ENCODE measurements around the gene GPR137. TPM values are rescaled to one million over a fixed set of nuclear protein-coding genes. Genes with fewer than 3 reads are reported as not detected.

GPR137 gene
- total RNA-seq, 1 experiment from 2014 or later, result 14.9 TPM

DNA sequence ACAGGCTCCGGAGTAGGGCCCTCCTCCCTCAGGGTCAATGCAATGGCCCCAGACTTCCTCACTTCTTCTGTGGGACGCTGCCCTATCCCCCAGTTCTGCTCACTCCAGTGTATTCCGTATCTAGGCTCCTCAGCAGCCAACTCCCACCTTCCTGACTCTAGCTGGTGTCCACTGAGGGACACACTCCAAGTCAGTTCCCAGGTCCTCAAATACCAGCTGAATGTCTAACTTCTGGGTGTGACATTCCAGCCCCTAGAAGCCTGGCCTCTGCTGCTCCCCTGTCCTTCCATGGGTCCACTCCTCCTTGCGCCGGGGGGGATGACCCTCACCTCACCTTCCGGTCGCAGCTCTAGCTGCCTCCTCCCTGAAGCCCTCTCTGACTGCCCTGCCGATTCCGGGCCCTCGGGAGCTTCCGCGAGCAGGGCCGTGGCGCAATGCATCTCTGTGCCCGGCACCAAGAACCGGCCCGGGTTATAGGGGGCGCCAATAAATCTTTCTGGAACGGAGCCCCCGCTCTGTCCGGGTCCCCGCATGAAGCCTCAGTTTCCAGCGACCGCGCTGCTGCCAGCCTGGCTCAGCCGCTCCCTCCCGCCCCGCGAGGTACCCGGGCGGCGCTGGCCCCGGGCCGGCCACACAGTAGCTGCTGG is 16.6 kb upstream of the GPR137 start:
- Histone ChIP-seq H3K9me3 (no peaks in the 10 kb centered on the region), H3K36me3 (peaks cover 10% of the 10 kb centered on the region), H3K4me3 (peak overlapping the region; percentile 60), H3K27me3 (no peaks in the 10 kb centered on the region)
- peak; percentile 74 for DNase-seq

DNA sequence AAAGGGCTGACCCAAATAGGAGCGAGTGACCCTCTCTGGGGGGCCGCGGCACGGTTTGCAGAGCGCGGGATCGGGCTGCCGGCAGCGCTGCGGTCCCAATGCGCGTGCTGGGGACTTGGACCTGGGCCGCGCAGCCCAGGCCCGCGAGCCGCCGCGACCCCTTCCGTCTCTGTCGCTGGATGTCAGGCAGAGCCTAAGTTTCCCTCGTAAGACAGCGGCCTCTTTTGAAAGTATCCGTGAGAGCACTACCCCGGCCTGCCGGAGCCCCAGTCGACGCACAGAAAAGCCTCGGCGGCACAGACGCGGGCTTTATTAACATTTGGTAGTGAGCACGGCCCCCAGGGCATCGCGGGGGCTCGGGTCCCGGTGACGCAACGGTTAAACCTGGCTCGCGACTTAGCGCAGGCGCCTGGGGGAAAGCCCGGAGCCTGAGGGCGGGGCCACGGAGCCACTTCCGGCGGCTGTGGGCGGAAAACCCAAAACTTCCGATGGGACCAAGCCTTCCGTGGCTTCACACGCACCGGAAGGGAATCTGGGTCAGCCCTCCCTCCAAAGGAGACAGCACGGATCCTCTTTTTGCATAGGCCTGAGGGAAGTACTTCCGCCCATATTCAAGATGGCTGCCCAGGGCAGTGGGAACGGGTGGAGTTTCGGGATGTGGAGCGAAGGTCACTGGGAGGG is 16.0 kb upstream of the GPR137 start:
- peak; percentile 99 for DNase-seq
- Histone ChIP-seq H3K9me3 (no peaks in the 10 kb centered on the region), H3K27me3 (no peaks in the 10 kb centered on the region), H3K36me3 (peaks cover 10% of the 10 kb centered on the region), H3K4me3 (peak overlapping the region; percentile 60)

DNA sequence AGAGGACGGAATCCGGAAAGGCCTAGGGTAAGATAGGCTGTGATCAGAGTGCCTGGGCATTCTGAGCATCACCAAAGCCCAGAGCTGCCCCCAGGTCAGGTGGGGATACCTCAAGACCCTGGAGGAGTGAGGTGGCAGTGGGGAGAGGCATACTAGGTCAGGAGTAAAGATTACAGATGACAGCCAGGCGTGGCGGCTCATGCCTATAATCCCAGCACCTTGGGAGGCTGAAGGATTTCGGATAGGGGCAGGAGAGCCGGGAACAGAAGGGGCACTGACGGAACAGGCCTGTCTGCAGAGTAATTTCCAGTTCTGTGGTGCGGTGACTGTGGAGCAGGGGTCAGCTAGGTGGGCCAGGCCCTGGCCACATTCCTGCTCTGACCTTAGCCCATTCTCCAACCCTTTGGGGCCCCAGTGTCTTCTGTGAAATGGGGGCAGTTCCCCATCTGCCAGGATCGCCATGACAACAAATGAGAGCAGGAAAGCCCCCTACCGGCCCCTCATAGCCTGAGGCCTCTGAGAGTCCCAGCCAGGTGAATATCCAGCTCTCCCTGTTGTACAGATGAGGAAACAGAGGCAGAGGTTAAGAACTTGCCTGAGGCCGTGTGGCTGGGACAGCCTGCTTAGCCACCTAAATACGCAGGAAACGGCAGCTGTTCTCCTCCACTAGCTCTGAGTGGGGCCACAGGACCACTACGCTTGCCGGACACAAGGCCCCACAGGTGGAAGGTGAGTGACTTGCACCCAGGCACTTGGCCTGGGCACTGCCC is 10.4 kb upstream of the GPR137 start:
- H3K27me3 ChIP-seq, result no peaks in the 10 kb centered on the region
- H3K9me3 ChIP-seq, result no peaks in the 10 kb centered on the region
- H3K36me3 ChIP-seq, result peaks cover 23% of the 10 kb centered on the region
- DNase-seq, result no peak
- H3K4me3 ChIP-seq, result no peak overlapping the region

DNA sequence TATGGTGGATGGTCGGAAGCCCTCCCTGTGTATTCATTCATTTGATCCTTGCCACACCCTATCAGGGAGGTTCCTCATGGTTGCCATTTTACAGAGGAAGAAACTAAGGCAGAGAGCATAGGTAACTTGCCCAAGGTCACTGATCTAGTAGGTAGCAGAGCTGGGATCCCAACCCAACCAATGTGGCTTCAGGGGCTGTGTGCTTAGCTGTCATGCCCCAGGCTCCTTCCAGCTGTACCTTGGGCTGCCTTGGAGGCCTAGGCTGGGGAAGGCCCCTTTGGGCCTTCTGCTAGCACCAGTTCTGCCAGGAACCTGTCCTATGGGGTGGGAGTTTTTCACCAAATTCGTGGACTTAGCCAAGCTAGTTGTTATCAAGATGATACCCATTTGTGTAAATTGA is 9.8 kb upstream of the GPR137 start:
- Histone ChIP-seq H3K9me3 (no peaks in the 10 kb centered on the region), H3K36me3 (peaks cover 26% of the 10 kb centered on the region), H3K27me3 (no peaks in the 10 kb centered on the region), H3K4me3 (no peak overlapping the region)
- DNase-seq, result no peak

DNA sequence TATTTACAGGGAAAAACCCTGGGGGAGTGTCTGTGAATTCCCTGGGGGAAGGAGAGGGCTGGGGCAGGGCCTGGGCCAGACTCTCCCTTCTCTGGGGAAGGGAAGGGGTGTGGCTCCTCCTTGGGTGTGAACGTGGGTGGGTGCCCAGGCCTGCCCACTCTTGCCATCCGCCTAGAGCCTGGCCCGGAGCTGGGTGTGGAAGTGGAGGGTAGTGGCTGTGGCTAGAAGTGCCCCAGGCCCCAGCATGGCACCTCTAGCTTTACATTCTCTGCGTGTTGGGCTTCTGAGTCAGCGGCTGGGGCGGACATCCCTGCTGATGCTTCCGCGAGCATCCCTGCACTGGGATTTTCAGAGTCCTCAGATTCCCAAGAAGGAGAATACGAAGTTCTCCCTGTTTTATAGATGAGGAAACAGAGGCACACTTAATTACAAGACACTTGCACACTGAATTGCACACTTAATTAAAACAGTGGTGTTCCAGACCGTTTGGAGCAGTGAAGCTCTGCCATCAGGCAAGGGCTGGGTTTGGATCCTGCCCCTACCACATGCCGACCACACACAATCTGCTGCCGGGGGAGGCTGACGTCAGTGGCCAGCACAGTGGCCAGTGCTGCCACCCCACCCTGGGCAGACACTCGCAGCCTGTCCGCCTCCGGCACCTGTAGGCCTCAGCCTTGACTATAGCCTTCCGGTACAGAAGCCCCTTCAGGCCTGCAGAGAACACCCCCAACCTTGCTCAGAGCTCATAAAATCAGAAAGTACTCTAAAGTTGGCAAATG is 8.8 kb upstream of the GPR137 start:
- H3K36me3 ChIP-seq, result peaks cover 24% of the 10 kb centered on the region
- H3K9me3 ChIP-seq, result no peaks in the 10 kb centered on the region
- peak; percentile 95 for DNase-seq
- H3K4me3 ChIP-seq, result no peak overlapping the region
- H3K27me3 ChIP-seq, result no peaks in the 10 kb centered on the region

DNA sequence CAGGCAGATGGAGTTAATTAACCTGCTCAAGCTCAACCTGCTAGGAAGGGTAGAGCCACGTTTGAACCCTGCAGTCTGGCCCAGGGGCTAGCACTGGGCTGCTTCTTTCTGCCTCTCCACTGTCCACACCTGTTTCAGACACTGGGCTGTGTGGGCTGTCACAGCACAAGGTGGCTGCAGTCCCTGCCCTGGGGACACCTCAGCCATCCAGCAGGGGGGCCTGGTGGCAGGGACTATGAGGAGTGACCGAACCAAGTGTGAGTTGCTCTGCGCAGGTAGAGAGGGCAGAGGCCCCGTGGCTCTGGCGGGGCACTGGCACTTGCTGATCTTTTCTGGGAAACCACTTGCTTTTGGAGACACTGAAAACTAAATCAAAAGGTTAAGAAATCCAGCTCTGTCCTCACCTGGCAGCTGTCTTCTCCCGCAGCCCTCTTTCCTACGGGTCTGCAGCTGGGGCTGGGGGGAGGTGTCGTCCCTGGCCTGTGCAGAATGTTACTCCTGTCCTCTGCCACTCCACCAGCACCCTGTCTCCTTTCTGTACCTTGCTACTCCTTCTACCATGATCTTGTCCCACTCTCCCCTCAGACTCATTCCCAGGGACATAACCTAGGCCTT is 7.0 kb upstream of the GPR137 start:
- DNase-seq, result no peak
- peaks cover 34% of the 10 kb centered on the region for H3K36me3 ChIP-seq
- no peaks in the 10 kb centered on the region for H3K27me3 ChIP-seq
- no peaks in the 10 kb centered on the region for H3K9me3 ChIP-seq
- H3K4me3 ChIP-seq, result no peak overlapping the region

DNA sequence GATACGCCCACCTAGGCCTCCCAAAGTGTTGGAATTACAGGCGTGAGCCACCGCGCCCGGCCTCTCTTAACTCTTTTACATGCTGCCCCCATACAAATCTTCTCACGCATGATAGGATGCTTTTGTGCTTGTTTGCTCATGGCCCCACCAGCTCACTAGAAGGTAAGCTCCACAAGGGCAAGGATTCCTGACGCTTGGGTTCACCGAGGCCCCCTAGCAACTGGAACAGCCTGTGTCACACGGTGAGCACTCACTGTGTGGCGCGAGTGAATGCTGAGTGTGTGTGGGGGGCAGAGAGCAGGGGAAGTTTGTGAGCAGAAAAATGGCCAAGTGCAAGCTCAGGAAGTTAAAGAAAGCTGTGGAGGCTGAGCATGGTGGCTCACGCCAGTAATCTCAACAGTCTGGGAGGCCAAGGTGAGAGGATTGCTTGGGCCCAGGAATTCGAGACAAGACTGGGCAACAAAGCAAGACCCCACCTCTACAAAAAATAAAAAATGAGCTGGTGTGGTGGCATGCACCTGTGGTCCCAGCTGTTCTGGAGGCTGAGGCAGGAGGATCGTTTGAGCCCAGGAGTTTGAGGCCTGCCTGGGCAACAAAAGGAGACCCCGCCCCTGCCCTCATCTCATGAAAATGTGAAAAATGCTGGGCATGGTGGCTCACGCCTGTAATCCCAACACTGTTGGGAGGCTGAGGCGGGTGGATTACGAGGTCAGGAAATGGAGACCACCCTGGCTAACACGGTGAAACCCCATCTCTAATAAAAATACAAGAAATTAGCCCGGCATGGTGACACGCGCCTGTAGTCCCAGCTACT is 3.5 kb upstream of the GPR137 start:
- no peak for DNase-seq
- Histone ChIP-seq H3K4me3 (no peak overlapping the region), H3K27me3 (no peaks in the 10 kb centered on the region), H3K9me3 (no peaks in the 10 kb centered on the region), H3K36me3 (peaks cover 26% of the 10 kb centered on the region)

DNA sequence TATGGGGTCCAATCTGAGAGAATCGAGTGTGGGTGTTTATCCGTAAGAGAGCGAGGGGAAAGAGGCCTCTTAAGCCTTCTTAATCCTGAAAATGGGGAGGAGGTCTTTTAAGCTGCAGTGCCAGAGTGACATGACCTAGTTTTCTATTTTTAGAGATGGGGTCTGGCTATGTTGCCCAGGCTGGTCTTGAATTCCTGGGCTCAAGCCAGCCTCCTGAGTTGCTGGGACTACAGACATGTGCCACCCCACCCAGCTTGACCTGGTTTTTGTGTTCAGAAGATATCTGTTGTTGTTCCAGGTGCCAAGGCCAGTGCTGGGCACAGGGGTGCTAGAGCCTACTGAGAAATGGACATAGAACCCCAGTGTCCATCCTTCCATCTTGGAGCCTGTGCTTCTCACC is 2.6 kb upstream of the GPR137 start:
- H3K4me3 ChIP-seq, result no peak overlapping the region
- no peaks in the 10 kb centered on the region for H3K27me3 ChIP-seq
- H3K9me3 ChIP-seq, result no peaks in the 10 kb centered on the region
- DNase-seq, result no peak
- H3K36me3 ChIP-seq, result peaks cover 21% of the 10 kb centered on the region

DNA sequence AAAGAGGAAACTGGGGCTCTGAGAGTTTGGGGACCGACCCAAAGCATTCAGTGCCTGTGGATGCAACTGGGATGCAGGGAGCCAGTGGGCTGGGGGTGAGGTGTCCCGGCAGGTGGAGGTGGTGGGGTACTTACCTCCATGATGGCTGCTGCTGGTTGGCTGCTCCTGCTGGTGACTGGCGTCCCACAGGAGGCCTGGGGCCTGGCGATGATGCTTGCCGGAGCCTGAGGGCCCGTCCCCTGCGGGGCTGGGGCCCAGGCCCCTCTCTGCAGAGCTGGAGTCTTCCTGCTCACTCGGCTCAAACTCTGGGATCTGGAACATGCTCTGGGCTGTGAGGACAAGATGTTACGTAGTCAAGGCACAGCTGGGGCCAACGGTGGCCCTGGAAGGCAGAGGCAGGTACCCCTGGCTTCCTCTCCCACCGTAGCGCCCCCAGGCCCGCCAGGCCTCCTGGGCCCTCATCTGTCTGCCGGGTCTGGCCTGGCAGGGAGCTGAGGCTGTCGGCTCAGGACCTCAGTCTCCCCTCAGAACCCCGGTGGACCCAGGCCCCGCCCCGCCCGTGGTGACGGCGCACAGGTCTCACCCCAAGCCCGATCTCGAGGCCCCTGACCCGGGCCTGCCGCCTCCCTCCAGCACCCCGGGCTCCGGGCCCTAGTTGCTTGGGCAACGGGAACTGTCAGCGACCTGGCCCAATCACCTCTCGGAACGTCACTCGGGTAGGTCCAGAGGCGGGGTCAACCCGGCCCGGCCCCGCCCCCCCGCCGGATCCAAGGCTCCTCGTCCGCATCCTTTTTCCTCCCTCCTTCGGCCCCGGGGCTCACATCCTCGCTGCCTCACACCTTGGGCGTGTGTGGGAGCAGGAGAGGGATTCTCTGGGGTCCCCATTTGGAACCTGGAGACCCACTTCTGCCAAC is 1.3 kb upstream of the GPR137 start, which contains the start of gene BAD:
Gene BAD (minus strand): TSS at position 618 of the 914 bp plus-strand sequence. CDS start 297 bp downstream, at position 321.
- Histone ChIP-seq H3K36me3 (peaks cover 18% of the 10 kb centered on the region), H3K4me3 (peak within 1 kb of the TSS; percentile 70), H3K27me3 (no peaks in the 10 kb centered on the region), H3K9me3 (no peaks in the 10 kb centered on the region)
- DNase-seq, result peak; percentile 94

DNA sequence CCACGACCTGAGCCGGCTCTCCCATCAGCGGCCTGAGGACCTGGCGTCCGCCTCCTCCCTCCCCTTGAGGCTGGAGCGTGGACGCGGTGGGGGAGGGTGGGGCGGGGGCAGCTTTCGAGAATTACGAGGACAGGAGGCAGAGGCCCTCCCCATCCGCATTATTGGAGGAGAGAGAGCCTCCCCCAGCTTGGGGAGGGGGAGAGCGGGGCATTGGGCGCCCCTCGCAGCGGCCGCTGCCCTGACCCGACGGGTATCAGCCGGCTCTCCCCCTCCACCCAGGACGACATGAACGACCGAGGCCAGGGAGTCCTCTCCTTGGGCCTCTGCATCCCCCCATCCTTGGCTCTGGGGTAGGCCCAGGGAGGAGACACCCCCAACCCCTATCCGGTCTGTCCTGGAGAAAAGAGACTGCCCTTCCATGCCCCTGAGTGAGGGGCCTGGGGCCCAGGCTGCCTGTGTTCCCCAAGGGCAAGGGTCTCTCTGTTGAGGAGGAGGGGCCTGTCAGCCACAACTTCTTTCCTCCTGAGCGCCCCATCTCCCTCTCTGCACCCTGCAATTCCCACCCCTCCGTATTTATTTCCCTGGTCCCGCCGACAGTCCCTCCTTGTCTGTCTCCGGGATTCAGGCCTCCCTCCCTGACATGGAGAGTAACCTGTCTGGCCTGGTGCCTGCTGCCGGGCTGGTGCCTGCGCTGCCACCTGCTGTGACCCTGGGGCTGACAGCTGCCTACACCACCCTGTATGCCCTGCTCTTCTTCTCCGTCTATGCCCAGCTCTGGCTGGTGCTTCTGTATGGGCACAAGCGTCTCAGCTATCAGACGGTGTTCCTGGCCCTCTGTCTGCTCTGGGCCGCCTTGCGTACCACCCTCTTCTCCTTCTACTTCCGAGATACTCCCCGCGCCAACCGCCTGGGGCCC is 495 bp downstream of the GPR137 start:
- Histone ChIP-seq H3K36me3 (peaks cover 13% of the 10 kb centered on the region), H3K9me3 (no peaks in the 10 kb centered on the region), H3K4me3 (peak overlapping the region; percentile 70), H3K27me3 (no peaks in the 10 kb centered on the region)
- DNase-seq, result no peak

DNA sequence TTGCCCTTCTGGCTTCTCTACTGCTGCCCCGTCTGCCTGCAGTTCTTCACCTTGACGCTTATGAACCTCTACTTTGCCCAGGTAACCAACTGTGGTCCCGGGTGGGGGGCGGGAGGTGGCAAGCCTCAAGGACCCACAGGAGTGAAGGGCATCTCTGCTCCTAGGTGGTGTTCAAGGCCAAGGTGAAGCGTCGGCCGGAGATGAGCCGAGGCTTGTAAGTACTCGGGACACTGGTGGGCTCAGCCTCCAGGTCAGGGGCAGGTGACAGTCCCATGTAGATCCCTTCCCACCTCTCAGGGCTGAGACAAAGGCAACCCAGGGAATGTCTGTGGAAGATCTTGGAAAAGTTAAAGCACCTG is 1.1 kb downstream of the GPR137 start:
- Histone ChIP-seq H3K4me3 (no peak overlapping the region), H3K9me3 (no peaks in the 10 kb centered on the region), H3K36me3 (peaks cover 13% of the 10 kb centered on the region), H3K27me3 (no peaks in the 10 kb centered on the region)
- DNase-seq, result no peak

DNA sequence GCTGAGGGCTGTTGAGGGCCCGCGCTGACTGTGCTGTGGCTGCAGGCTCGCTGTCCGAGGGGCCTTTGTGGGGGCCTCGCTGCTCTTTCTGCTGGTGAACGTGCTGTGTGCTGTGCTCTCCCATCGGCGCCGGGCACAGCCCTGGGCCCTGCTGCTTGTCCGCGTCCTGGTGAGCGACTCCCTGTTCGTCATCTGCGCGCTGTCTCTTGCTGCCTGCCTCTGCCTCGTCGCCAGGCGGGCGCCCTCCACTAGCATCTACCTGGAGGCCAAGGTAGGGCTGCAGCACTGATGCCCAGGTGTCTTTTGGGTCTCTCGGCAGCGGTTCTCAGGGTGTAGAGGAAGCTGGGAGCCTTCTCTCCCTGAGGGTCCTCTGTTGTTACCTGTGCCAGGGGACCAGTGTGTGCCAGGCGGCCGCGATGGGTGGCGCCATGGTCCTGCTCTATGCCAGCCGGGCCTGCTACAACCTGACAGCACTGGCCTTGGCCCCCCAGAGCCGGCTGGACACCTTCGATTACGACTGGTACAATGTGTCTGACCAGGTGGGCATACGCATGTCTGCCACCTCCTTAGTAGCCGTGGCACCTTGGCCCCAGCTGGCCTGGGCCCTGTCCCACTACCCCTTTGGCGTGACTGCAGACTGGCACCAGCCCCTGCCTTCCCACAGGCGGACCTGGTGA is 2.2 kb downstream of the GPR137 start:
- H3K9me3 ChIP-seq, result no peaks in the 10 kb centered on the region
- no peaks in the 10 kb centered on the region for H3K27me3 ChIP-seq
- peaks cover 7% of the 10 kb centered on the region; the same call in 1 of the 2 replicates for H3K36me3 ChIP-seq
- DNase-seq, result no peak
- no peak overlapping the region for H3K4me3 ChIP-seq

DNA sequence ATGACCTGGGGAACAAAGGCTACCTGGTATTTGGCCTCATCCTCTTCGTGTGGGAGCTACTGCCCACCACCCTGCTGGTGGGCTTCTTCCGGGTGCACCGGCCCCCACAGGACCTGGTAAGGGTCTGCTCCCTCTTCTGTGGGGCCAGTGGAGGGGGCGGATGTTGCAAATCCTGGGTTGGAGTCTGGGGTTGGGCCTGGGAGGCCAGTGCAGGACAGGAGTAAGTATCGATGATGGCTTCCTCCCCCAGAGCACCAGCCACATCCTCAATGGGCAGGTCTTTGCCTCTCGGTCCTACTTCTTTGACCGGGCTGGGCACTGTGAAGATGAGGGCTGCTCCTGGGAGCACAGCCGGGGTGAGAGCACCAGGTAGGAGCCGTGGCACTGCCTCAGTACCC is 2.7 kb downstream of the GPR137 start:
- Histone ChIP-seq H3K27me3 (no peaks in the 10 kb centered on the region), H3K36me3 (peaks cover 2% of the 10 kb centered on the region; the same call in 1 of the 2 replicates), H3K9me3 (no peaks in the 10 kb centered on the region), H3K4me3 (no peak overlapping the region)
- DNase-seq, result no peak
